Measurements from ENCODE around the gene FXYD4.

Gene FXYD4

GRCh38 chr10:43396061-43396927, 24.9 kb downstream of the FXYD4 start:
- peak; percentile 55 for DNase-seq (ENCODE audit: low spot score)

DNA sequence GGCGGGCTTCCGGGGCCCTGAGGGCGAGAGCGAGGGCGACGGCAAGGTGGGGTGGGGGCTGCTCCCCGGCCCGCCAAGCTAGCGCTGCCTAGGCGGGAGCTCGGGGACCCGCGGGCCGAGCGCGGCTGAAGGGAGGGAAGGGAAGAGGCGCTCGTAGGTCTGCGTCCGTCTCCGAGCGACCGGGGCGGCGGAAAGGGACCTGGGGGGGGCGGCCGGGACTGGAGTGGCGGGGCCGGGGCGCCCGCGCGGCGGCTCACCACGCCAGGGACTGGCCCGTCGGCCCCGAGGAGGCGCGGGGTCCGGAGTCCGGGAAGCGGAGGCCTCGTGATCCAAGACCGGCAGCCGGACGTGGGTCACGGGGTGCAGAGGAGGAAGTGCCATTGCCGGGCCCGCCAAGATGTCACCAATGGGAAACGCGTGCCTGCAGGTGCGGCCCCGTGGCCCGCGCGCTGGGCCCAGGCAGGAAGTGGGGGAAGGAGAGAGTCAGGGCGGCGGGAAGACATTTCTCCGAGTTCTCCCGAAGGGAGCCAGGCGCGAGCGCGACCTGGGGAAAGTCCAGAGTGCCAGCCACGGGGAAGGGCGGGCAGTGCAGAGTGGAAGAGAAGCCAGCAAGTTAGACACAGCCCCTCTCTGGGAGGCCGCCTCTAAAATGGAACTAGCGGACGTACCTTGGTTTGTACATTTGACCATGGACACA, 25.6 kb downstream of the FXYD4 start:
- peak; percentile 80 for DNase-seq (ENCODE audit: low spot score)

GRCh38 chr10:43398939-43399319, 27.5 kb downstream of the FXYD4 start:
- DNase-seq (ENCODE audit: low spot score) = no peak

DNA sequence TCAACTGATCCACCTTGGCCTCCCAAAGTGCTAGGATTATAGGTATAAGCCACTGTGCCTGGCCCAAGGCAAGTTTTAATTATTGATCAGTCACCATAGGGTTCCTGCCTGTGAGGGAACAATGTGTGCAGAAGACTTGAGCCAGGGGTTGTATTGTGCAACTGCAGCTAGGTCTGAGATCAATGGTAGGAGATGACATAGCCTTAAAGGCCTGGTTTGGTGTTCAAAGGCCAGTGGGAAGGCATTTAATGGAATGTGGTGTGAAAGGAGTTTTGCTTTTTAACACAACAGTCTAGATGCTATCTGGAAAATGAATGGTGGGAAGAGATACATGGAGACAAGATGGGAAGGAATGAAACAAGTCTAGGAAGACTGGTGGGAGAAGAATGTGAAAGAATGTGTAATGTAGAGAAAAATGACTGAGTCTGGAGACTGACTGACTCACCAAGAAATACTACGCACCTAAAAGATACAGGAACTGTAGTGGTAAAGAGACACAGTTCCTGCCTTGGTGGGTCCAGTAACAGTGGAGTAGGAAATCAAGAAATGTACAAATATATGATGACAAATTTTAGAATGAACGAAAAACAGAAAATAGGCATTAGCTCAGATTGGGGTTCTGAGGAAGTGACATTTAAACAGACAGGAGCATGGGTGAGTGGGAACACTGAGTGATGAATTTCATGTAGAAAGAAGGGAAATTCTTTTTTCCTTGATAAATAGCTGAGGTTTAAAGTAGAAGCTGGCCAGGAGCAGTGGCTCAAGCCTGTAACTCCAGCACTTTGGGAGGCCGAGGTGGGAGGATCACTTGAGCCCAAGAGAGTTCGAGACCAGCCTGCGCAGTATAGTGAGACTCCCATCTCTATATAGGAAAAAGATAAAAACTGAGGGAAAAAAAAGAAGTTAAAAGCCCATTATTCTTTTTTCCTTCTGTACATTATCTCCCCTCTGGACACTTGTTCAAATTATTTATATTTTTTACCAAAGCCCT, 28.2 kb downstream of the FXYD4 start:
- DNase-seq (ENCODE audit: low spot score) = no peak

- DNase-seq (ENCODE audit: low spot score) = no peak
Observed at GRCh38 chr10:43401627-43402026, 30.2 kb downstream of the FXYD4 start.

GRCh38 chr10:43402176-43402575, 30.7 kb downstream of the FXYD4 start:
- no peak for DNase-seq (ENCODE audit: low spot score)

DNA sequence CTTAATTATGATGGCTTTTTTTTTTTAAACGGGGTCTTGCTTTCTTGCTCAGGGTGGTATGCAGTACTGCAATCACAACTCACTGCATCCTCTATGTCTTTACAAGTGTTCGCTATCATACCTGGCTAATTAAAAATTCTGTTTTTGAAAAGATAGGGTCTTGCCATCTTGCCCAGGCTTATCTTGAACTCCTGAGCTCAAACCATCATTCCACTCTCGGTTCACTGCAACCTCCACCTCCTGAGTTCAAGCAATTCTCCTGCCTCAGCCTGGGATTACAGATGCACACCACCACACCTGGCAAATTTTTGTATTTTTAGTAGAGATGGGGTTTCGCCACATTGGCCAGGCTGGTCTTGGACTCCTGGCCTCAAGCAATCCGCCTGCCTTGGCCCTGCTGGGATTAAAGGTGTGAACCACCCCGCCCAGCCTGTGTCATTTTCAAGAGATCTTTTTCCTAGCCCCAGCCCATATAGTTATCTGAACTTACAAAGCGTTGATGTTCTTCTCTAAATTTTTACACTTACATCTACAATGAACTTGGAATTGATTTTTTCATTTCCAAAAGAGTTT, 31.5 kb downstream of the FXYD4 start:
- DNase-seq (ENCODE audit: low spot score) = no peak

GRCh38 chr10:43403911-43404703, 32.7 kb downstream of the FXYD4 start:
- no peak for DNase-seq (ENCODE audit: low spot score)

DNA sequence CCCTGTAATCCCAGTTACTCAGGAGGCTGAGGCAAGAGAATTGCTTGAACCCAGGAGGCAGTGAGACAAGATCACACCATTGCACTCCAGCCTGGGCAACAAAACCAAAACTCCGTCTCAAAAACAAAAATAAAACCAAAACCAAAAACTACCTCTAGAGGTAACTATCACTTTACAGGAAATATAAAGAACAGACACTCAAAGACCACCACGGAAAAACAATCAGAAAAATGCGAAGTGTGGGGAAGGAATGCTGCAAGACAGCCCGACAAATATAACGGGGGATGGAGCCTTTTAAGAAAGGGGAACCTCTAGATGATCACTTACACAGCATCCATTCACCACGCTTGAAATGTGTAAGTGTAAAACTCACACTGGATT, 33.3 kb downstream of the FXYD4 start:
- DNase-seq (ENCODE audit: low spot score) = no peak

GRCh38 chr10:43407148-43407575, 35.7 kb downstream of the FXYD4 start:
- no peak for DNase-seq (ENCODE audit: low spot score)

GRCh38 chr10:43407576-43408330, 36.3 kb downstream of the FXYD4 start:
- peak; percentile 74 for DNase-seq (ENCODE audit: low spot score)

DNA sequence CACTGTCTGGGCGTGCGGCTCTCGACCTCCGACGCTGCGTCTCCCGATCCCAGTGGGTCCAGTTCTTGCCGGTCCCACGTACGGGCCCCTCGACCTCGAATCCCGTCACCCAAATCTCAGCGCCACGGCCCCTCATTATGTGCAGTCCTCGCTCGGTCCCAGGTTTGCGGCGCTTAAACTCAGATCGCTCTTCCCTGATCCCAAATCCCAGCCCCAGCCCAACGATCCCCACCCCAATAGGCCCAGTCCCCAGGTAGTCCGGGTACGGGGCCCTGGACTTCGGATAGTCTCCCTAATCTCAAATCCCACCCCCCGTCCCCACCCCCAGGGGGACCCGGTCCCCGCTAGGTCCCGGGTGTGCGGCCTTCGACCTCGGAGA, 36.9 kb downstream of the FXYD4 start:
- DNase-seq (ENCODE audit: low spot score) = no peak

DNA sequence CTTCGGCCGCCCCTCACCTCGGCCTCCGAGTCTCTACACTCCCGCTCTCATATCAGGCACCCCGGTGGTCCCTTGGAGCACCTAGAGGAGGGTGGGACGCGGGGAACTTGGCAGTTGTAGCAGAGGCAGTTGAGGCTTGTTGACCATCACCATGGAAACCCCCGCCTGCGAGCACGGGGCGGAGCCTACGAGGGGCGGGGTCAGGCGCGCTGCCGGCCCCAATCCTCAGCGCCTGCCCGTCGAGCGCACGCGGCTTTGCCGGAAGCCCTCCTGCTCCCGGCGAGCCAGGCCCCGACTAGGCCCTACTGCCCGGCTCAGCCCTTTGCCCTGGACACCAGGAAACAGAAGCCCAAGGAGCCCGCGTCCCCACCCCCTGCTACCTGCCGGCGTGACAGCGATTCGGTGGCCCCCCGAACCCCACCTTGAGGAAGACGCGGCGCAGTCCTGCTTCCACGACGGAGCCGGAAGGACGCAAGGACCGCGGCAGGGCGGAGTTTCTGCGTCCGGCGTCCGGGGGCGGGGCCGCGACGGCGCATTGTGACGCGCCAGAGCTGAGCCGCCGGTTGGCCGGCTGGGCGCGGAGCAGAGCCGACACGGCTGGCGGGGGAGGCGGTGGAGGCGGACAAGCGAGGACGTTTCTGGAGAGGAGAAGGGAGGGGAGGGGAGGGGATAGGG, 37.4 kb downstream of the FXYD4 start, which contains the start of gene HNRNPF:
Gene HNRNPF, minus strand, starts transcription at position 477 of the 675 bp plus-strand sequence. CDS start 21,302 bp downstream, outside the sequence.
- DNase-seq (ENCODE audit: low spot score) = peak; percentile 93

DNA sequence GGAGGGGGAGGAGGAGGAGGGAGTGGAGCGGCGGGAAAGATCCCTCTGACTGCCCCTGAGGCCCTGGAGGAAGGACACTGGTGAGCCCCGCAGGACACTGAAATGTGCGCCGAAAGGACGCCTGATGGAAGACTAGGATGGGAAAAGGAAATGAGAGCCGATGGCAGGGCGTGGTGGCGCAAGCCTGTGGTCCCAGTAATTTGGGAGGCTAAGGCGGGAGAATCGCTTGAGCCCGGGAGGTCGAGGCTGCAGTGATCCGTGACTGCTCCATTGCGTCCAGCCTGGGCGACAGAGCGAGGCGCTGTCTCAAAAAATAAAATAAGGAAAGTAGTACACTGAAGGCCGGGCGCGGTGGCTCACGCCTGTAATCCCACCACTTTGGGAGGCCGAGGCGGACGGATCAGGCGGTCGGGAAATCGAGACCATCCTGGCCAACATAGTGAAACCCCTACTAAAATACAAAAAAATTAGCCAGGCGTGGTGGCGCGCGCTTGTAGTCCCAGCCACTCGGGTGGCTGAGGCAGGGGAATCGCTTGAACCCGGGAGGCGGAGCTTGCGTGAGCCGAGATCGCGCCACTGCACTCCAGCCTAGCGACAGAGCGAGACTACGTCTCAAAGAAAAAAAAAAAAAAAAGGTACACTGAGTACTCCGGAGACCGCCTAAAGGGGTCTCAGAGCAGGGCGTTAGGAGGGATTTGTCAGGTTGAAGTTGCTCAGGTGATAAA, 38.1 kb downstream of the FXYD4 start:
- DNase-seq (ENCODE audit: low spot score) = no peak

DNA sequence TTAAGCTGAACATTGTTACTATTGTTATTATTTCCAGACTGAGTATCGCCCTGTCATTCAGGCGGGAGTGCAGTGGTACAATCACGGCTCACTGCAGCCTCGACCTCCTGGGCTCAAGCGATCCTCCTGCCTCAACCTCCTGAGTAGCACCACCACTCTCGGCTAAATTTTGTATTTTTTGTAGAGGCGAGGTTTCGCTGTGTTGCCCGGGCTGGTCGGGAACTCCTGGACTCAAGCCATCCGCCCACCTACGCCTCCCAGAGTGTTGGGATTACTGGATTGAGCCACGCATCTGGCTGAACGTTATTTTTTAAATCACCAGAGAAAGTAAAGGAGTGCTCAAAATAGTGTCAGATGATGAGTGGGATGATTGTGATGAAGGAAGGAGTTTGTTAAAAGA, 38.9 kb downstream of the FXYD4 start:
- DNase-seq (ENCODE audit: low spot score) = no peak

DNA sequence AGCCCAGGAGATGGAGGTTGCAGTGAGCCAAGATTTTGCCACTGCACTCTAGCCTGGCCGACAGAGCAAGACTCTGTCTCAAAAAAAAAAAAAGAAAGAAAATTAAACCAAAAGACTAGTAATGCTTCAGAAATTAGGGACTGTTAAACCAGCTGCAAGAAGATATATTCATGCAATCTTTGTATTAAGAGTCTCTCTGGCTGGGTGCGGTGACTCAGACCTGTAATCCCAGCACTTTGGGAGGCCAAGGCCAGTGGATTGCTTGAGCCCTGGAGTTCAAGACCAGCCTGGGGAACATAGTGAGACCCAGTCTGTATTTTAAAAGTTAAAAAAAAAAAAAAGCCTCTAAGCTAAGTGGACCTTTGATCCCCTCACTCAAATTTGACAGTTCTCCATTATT, 40.1 kb downstream of the FXYD4 start:
- no peak for DNase-seq (ENCODE audit: low spot score)

GRCh38 chr10:43415544-43415943, 44.1 kb downstream of the FXYD4 start:
- no peak for DNase-seq (ENCODE audit: low spot score)

DNA sequence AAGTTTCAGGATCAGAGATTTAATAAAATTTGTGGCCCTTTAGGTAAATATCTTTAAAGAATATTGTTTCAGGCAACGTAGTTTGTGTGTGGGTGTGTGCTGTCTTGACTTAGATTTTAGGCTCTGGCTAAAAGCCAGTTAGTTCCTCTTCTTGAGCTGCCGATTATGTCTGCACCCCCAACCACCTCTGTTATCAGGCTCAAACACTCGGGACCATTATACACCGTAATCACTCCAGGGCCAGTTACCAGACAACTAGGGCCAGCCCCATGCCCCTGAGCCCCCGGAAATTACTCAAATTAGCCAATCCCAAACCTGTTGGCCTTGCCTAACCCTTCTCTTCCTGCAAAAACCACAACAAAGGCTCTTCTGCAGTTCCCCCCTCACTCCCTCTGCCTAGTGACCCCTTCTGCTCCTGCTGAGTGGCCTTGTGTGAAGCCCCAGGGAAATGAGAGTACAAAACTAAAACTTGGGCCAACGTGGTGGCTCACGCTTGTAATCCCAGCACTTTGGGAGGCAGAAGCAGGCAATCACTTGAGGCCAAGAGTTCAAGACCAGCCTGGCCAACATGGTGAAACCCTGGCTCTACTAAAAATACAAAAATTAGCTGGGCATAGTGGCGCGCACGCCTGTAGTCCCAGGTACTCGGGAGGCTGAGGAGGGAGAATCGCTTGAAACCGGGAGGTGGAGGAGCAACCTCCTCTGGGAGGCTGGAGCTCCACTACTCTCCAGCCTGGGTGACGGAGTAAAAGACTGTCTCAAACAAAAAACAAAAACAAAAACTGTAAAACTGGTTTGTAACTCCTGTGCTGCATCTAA, 46.7 kb downstream of the FXYD4 start:
- peak; percentile 46 for DNase-seq (ENCODE audit: low spot score)
